ENCODE data around the gene RAE1.

DNA sequence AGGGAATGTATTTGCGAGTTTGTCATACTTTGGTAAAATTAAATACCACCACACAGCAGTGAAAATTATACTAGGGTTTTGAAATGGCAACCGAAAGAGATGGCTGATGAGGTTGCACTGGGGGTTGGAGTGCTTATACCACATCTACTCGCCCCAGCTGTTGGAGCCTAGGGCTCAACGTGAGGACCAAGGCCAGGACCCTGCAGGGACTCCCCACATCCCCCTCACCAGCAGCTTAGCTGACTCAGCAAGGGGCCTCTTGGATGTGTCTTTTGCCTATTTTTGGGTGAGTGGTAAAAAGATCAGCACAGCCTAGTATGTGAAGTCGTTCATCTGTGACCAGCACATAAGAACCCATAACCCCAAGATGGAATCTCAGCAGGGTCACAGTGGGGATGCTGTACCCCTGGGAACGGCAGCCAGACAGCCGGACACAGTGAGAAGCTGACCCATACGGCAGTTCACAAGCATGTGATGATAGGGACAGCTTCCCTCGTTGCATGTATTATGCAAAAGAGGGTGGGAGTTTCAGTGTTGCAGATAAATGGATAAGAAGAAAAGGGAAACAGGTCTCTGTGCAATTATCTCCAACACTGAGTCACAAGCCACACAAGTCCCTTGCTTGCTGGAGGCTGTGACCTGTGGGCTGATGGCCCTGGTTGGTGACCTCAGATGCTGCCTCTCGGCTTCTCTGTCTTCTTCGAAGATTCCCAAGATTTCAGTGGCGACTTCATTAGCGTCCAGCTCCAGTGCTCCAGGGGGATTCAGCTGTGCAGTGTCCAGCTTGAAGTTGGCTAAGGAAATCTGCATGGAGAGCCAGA lies 42.4 kb upstream of the RAE1 start:
- TF ChIP-seq POLR2AphosphoS5 (IDR thresholded peaks at IDR 0.05; ENCODE audit: insufficient read depth, low read depth, low read length) (no peak), POLR2A (IDR thresholded peaks at IDR 0.05; ENCODE audit: low read depth, low read length) (no peak), EZH2 (IDR thresholded peaks at IDR 0.05; ENCODE audit: borderline replicate concordance, low read depth, low read length, severe bottlenecking) (no peak), FOS (IDR thresholded peaks at IDR 0.05; ENCODE audit: borderline replicate concordance, insufficient read depth, low read length) (no peak), GATA2 (IDR thresholded peaks at IDR 0.05; ENCODE audit: insufficient read depth, insufficient read length, low read depth, low read length) (no peak), MYC (IDR thresholded peaks at IDR 0.05; ENCODE audit: low read depth, low read length) (no peak)
- TF ChIP-seq, protein P1, sequence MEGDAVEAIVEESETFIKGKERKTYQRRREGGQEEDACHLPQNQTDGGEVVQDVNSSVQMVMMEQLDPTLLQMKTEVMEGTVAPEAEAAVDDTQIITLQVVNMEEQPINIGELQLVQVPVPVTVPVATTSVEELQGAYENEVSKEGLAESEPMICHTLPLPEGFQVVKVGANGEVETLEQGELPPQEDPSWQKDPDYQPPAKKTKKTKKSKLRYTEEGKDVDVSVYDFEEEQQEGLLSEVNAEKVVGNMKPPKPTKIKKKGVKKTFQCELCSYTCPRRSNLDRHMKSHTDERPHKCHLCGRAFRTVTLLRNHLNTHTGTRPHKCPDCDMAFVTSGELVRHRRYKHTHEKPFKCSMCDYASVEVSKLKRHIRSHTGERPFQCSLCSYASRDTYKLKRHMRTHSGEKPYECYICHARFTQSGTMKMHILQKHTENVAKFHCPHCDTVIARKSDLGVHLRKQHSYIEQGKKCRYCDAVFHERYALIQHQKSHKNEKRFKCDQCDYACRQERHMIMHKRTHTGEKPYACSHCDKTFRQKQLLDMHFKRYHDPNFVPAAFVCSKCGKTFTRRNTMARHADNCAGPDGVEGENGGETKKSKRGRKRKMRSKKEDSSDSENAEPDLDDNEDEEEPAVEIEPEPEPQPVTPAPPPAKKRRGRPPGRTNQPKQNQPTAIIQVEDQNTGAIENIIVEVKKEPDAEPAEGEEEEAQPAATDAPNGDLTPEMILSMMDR (IDR thresholded peaks at IDR 0.05; ENCODE audit: extremely low read depth in 1 of 2, insufficient read depth in 1 of 2, low read depth in 1 of 2, low read length in 2 of 2) = no peak
- TF ChIP-seq, protein P2, sequence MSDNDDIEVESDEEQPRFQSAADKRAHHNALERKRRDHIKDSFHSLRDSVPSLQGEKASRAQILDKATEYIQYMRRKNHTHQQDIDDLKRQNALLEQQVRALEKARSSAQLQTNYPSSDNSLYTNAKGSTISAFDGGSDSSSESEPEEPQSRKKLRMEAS (IDR thresholded peaks at IDR 0.05; ENCODE audit: insufficient read depth, insufficient read length) = no peak
